IMR-90 (cell line): ENCODE results near the gene GZMM.

Source experiments
- BHLHE40 ChIP-seq: fragments of 150-350 bp; IDR thresholded peaks from 2 replicates; pipeline ENCODE4 v1.6.1; 2016; ENCODE audit warnings: mild to moderate bottlenecking, low read depth, low read length
- CHD1 ChIP-seq: IDR thresholded peaks from 2 replicates; pipeline ENCODE4 v1.6.1; 2012; ENCODE audit warnings: low read depth, low read length, improper control_type of control experiment
- CTCF ChIP-seq: conservative IDR thresholded peaks from 2 replicates; pipeline ENCODE4 v1.5.1; 2012; ENCODE audit warnings: mild to moderate bottlenecking, low read depth, low read length, improper control_type of control experiment
- MAFK ChIP-seq: IDR thresholded peaks from 2 replicates; pipeline ENCODE4 v1.6.1; 2012; ENCODE audit warnings: low read depth, low read length, improper control_type of control experiment
- MAZ ChIP-seq: IDR thresholded peaks from 2 replicates; pipeline ENCODE4 v1.6.1; 2012; ENCODE audit warnings: low read depth, mild to moderate bottlenecking, low read length, improper control_type of control experiment, moderate library complexity, borderline replicate concordance
- MXI1 ChIP-seq: IDR thresholded peaks from 2 replicates; pipeline ENCODE4 v1.6.1; 2012; ENCODE audit warnings: low read depth, mild to moderate bottlenecking, low read length, moderate library complexity, borderline replicate concordance
- NFE2L2 ChIP-seq: fragments of 150-350 bp; IDR thresholded peaks from 2 replicates; pipeline ENCODE4 v1.6.1; 2016; ENCODE audit warnings: low read depth, mild to moderate bottlenecking, low read length
- POLR2A ChIP-seq: IDR thresholded peaks from 2 replicates; pipeline ENCODE4 v1.6.1; 2012; ENCODE audit warnings: mild to moderate bottlenecking, low read depth, low read length
- RAD21 ChIP-seq: IDR thresholded peaks from 2 replicates; pipeline ENCODE4 v1.6.1; 2012; ENCODE audit warnings: low read length, improper control_type of control experiment
- RCOR1 ChIP-seq: IDR thresholded peaks from 2 replicates; pipeline ENCODE4 v1.6.1; 2012; ENCODE audit warnings: mild to moderate bottlenecking, low read length, improper control_type of control experiment; ENCODE audit not compliant: insufficient replicate concordance
- SMC3 ChIP-seq: fragments of 150-350 bp; IDR thresholded peaks from 2 replicates; pipeline ENCODE4 v1.6.1; 2016; ENCODE audit warnings: low read depth, mild to moderate bottlenecking, antibody characterized with exemption, low read length, moderate library complexity

GRCh38 chr19:594265-594870 is 50.5 kb downstream of the GZMM start:
- TF ChIP-seq CTCF (no peak), MAFK (no peak), BHLHE40 (no peak), POLR2A (no peak), SMC3 (no peak), RCOR1 (no peak), RAD21 (no peak), MAZ (no peak), CHD1 (no peak), MXI1 (no peak), NFE2L2 (no peak)
